Coronary artery (tissue), 2 donors: ENCODE measurements around the gene AMDHD2.

Source experiments
- DNase-seq: peaks from one replicate; pipeline ENCODE4 v3.0.0-alpha.2; 2017; ENCODE audit warnings: low spot score
- H3K27ac ChIP-seq, 2 donors: fragments of 200-600 bp; sonication (generic); one replicate each; pipeline ENCODE4 v1.5.1; 2016 to 2019
- H3K4me3 ChIP-seq: fragments of 200-600 bp; sonication (generic); 2 replicates; pipeline ENCODE4 v1.5.1; 2016; ENCODE audit warnings: mild to moderate bottlenecking, moderate library complexity
- TF ChIP-seq, protein P1 (sequence below): fragments of 200-600 bp; sonication (generic); IDR thresholded peaks from one replicate; pipeline ENCODE4 v1.5.1; 2019; ENCODE audit warnings: antibody characterized with exemption

AMDHD2 gene

DNA sequence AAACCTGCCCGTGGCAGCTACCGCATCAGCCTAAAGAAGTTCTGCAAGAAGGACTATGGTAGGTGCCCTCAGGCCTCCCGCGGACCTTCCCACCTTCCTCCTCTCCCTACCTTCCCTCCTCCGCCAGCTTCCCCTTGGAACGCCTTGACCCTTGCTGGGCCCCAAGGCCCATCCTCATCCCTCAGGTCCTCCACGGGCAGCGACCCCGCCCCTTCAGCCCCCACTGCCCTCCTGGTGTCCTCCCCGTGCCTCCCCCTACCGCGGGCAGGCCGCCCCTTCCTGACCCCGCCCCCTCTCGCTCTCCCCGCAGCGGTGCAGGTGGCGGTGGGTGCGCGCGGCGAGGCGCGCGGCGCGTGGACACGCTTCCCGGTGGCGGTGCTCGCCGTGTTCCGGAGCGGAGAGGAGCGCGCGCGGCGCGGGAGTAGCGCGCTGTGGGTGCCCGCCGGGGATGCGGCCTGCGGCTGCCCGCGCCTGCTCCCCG lies 46.7 kb upstream of the AMDHD2 start:
- DNase-seq, result no peak
- TF ChIP-seq, protein P1, sequence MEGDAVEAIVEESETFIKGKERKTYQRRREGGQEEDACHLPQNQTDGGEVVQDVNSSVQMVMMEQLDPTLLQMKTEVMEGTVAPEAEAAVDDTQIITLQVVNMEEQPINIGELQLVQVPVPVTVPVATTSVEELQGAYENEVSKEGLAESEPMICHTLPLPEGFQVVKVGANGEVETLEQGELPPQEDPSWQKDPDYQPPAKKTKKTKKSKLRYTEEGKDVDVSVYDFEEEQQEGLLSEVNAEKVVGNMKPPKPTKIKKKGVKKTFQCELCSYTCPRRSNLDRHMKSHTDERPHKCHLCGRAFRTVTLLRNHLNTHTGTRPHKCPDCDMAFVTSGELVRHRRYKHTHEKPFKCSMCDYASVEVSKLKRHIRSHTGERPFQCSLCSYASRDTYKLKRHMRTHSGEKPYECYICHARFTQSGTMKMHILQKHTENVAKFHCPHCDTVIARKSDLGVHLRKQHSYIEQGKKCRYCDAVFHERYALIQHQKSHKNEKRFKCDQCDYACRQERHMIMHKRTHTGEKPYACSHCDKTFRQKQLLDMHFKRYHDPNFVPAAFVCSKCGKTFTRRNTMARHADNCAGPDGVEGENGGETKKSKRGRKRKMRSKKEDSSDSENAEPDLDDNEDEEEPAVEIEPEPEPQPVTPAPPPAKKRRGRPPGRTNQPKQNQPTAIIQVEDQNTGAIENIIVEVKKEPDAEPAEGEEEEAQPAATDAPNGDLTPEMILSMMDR, result no peak
- no peak overlapping the region for H3K27ac ChIP-seq
- H3K4me3 ChIP-seq, result peak overlapping the region; percentile 78

DNA sequence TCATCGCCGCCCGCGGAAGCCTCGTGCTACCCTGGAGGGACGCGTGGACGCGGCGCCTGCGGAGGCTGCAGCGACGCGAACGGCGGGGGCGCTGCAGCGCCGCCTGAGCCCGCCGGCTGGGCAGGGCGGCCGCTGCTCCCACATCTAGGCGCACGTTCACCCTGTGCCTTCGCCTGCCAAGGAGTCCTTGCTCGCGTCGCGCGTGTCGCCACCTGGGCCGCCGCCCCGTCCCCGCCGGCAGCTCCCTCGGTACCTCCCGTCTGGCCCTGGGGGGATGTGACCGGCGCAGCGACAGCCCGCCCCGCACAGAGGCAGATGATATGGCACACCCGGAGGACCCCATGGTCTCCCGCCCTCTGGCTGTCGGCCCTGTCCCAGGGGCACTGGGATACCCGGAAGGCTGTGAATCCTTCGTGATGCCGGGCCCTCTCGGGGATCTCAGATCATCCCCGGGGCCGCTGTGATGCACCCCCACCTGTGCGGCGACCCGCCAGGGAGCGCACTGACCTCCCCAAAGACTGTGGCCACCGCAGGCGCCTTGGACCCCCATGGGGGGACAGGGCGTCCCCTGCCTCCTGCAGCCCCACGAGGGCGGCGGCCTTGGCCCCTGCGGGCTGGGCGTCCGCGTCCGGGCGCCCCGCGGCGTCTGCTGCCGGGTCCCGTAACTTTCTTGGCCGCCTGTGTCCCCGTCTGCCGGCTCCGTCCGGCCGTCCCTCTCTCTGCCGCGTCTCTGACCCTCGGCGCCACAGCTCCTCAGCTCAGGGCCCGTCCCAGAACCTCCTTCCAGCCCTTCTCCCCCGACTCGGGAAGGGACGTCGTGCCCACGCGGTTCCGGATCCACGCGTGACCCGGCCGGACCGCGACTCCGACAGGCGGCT lies 45.9 kb upstream of the AMDHD2 start:
- Histone ChIP-seq H3K4me3 (peak overlapping the region; percentile 78), H3K27ac (peak overlapping the region; percentile 16 to 81)
- TF ChIP-seq, protein P1, result no peak
- no peak for DNase-seq

DNA sequence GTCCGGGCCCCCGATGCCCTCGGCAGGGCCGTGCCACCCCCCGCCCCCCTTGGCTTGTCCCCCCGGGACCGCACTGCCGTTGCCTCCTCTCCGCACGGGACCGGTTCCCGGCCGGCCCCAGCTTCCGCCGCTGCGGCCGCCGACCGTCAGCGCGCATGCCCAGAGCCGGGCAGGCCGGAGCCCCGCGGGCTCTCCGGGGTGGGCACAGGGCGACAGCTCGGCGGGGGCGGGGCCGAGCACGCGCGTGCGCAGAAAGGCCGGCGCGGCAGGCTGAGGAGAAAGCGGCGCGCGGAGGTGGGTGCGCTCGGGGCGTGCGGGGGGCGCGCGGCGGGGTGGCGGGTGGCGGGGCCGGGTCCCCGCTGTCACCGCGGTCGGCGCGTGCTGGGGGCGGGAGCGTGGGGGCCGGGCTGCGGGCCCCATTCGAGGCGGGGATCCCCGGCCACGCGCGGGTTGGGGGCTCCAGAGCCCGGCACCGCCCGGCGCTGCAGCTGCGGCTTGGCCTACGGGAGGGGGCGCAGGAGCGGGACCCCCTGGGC lies 45.2 kb upstream of the AMDHD2 start, which contains the start of gene TBC1D24:
TBC1D24 (plus strand) TSS at position 251 of the 536 bp plus-strand sequence. CDS start 21,022 bp downstream, outside the sequence.
- H3K27ac ChIP-seq, result peak within 1 kb of the TSS; percentile 16 to 81
- TF ChIP-seq, protein P1, result no peak

DNA sequence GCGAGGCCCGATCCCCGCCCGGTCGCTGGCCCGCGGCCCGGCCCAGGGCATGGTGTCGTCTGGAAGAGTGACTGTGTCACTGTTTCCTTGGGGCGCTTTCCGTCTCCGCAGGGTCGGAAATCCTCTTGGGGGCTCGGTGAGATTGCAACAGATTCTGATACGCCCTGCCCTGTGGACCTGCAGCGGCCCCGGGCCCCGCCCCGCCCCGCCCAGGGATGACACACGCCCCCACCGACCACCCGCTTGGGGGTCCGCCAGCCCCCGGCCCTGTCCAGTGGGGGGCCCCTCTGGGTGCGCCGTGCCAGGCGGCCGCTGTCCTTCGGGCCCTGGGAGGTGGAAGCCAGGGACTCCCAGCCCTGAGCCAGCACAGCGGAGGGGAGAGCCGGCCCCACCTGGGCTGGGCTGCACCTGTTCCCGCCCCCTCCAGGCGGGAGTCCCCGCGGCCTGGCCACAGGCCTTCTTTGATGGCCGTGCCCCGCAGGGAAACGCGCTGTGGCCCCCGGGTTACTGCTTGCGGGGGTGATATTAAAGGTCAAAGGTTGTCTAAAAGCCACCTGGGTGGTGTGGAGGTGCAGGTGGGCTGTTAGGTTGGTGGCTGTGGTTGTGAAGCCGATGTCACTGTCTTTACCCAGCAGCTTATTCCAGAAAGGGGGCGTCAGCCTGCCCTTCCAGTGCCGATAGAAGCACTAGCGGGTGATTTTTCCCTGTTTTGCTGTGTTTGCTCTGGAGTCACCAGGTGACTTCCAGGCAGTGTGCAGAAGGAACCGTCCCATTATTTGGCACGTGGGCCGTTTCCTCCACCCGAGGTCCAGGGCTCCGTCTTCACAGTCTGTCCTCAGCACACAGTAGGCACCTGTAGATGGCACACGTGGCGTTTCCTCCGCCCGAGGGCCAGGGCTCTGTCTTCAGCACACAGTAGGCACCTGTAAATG lies 44.5 kb upstream of the AMDHD2 start:
- H3K4me3 ChIP-seq, result peak overlapping the region; percentile 78
- H3K27ac ChIP-seq, result peak overlapping the region; percentile 10 to 81
- no peak for DNase-seq
- TF ChIP-seq, protein P1, result no peak

More for the DNA sequence above, 45.2 kb upstream of the AMDHD2 start, which contains the start of gene TBC1D24:
- DNase-seq, result peak; percentile 86
- H3K4me3 ChIP-seq, result peak within 1 kb of the TSS; percentile 78

DNA sequence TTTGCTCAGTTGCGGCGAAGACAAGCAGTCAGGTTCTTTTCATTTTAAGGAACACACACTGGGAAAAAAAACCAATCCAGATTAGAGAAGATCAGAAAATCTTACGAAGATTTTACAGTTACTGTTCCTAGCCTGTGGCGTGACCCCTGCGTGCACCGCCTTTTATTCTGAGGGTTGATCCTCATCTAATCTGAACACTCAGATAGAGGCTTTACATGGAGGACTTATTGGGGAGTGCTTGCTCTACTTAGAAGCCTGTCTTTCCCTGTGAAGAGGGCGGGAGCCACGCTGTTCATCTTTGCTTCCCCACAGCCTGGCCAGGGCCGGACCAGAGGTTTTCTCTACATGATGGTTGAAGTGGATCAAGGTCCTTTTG lies 43.8 kb upstream of the AMDHD2 start:
- no peak overlapping the region for H3K27ac ChIP-seq
- TF ChIP-seq, protein P1, result no peak

DNA sequence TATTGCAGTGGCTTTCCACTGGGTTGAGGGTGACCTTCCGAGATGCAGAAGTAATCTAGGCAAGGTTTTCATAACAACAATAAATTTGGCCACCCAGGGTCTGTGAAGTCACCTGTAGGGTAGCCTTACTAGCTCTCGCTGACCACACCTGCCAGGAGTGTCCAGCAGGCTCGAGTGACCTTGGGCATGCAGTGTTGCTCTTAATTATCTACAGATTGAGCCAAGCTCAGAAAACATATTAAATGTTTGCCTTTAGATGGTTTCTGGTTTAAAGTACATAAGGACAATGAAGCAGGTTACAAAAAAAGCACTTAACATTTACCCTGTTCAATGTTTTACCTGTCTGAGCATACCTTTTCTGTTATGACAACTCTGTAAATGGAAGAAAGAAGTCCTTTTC lies 43.4 kb upstream of the AMDHD2 start:
- DNase-seq, result no peak
- Histone ChIP-seq H3K4me3 (no peak overlapping the region), H3K27ac (no peak overlapping the region)
- TF ChIP-seq, protein P1, result no peak

More for the DNA sequence above, 43.8 kb upstream of the AMDHD2 start:
- DNase-seq, result no peak
- H3K4me3 ChIP-seq, result no peak overlapping the region
